ENCODE measurements around the gene CLK2. TPM values are rescaled to one million over a fixed set of nuclear protein-coding genes. Genes with fewer than 3 reads are reported as not detected.
A peak's percentile ranks its signal among the peaks of the same experiment; 100 is the strongest.
"Not testable (repeated sequence)": the region's sequence is repeated elsewhere in the genome, so short reads cannot be mapped to it uniquely, and the experiment has no call there.

The CLK2 gene
- polyA plus RNA-seq, 1 donor (not counting 4 experiments of a cell fraction or from before 2014, with no cell fraction given): 45.3 TPM

- Histone ChIP-seq H3K9ac (ENCODE audit: control insufficient read depth, extremely low read depth, insufficient read depth, low read length) (peak overlapping the region; percentile 56), H3K4me2 (ENCODE audit: control insufficient read depth, extremely low read depth, insufficient read depth, low read depth, low read length) (peak overlapping the region; percentile 76), H3K36me3 (ENCODE audit: control insufficient read depth in 2 of 2, extremely low read depth in 1 of 2, insufficient read depth in 2 of 2, low read length in 2 of 2) (peaks cover 2 to 4% of the 10 kb centered on the region in 2 experiments), H3K27ac (ENCODE audit: control insufficient read depth, insufficient read depth, low read length) (peak overlapping the region; percentile 71), H4K20me1 (ENCODE audit: control insufficient read depth, extremely low read depth, insufficient read depth, low read length) (no peaks in the 10 kb centered on the region), H3K4me1 (ENCODE audit: control insufficient read depth, extremely low read depth, insufficient read depth, low read length) (peaks cover 19% of the 10 kb centered on the region), H3K27me3 (ENCODE audit: control insufficient read depth, extremely low read depth, insufficient read depth, low read length) (no peaks in the 10 kb centered on the region), H2AFZ (ENCODE audit: control insufficient read depth, low read length) (peak overlapping the region; percentile 59), H3K79me2 (ENCODE audit: control insufficient read depth, insufficient read depth, low read length) (no peaks in the 10 kb centered on the region), H3K9me1 (ENCODE audit: control insufficient read depth, extremely low read depth, insufficient read depth, low read length) (no peaks in the 10 kb centered on the region), H3K4me3 (ENCODE audit: control insufficient read depth in 2 of 3, extremely low read depth in 1 of 3, insufficient read depth in 2 of 3, low read depth in 1 of 3, low read length in 3 of 3) (peak overlapping the region; percentile 39 to 66 (median 55)), H3K9me3 (ENCODE audit: control insufficient read depth, low read depth, low read length) (no peaks in the 10 kb centered on the region)
- TF ChIP-seq CTCF (optimal IDR thresholded peaks at IDR 0.05 in 1 of 3, IDR thresholded peaks at IDR 0.05 in 1 of 3, conservative IDR thresholded peaks at IDR 0.05 in 1 of 3; ENCODE audit: extremely low read depth in 1 of 3, insufficient read depth in 2 of 3, low read length in 3 of 3) (no peak), EZH2 (IDR thresholded peaks at IDR 0.05; ENCODE audit: low read length) (no peak)
- dilution Hi-C loops (cut with MboI; ENCODE audit: extremely low pct_ligation_motif_present, low sequenced_read_pairs): no loop called here
- FAIRE-seq (no peak), DNase-seq (ENCODE audit: low read depth, low spot score) (no peak)
These were observed 32.1 kb downstream of the CLK2 start for GRCh38 chr1:155241069-155241679.

DNA sequence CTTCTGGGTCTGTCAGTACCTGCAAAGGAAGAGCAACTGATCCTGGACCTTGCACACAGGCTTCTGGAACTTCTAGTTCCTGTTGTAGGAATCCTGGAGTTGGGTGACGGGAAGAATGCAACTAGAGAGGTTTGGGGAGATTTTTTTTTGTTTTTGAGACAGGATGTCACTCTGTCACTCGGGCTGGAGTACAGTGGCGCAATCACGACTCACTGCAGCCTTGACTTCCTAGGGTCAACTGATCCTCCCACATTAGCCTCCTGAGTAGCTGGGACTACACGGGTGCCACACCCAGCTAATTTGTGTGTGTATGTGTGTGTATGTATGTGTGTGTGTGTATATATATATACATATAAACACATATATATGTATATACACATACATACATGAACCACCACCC, 36.9 kb downstream of the CLK2 start:
- no peak overlapping the region for H3K27ac ChIP-seq (ENCODE audit: control insufficient read depth, insufficient read depth, low read length)

GRCh38 chr1:155235375-155235774, 37.9 kb downstream of the CLK2 start:
- FAIRE-seq; H3K4me1 ChIP-seq (ENCODE audit: control insufficient read depth, extremely low read depth, insufficient read depth, low read length): not testable (repeated sequence)

More for the DNA sequence above, 36.9 kb downstream of the CLK2 start:
- TF ChIP-seq CTCF (optimal IDR thresholded peaks at IDR 0.05 in 1 of 3, IDR thresholded peaks at IDR 0.05 in 1 of 3, conservative IDR thresholded peaks at IDR 0.05 in 1 of 3; ENCODE audit: extremely low read depth in 1 of 3, insufficient read depth in 2 of 3, low read length in 3 of 3): no peak
- TF ChIP-seq EZH2 (IDR thresholded peaks at IDR 0.05; ENCODE audit: low read length): no peak
- Histone ChIP-seq H3K9ac (ENCODE audit: control insufficient read depth, extremely low read depth, insufficient read depth, low read length) (no peak overlapping the region), H3K4me2 (ENCODE audit: control insufficient read depth, extremely low read depth, insufficient read depth, low read depth, low read length) (no peak overlapping the region), H3K9me1 (ENCODE audit: control insufficient read depth, extremely low read depth, insufficient read depth, low read length) (no peaks in the 10 kb centered on the region), H4K20me1 (ENCODE audit: control insufficient read depth, extremely low read depth, insufficient read depth, low read length) (no peaks in the 10 kb centered on the region), H3K27me3 (ENCODE audit: control insufficient read depth, extremely low read depth, insufficient read depth, low read length) (no peaks in the 10 kb centered on the region), H3K9me3 (ENCODE audit: control insufficient read depth, low read depth, low read length) (no peaks in the 10 kb centered on the region), H2AFZ (ENCODE audit: control insufficient read depth, low read length) (no peak overlapping the region), H3K4me1 (ENCODE audit: control insufficient read depth, extremely low read depth, insufficient read depth, low read length) (peaks cover 4% of the 10 kb centered on the region), H3K36me3 (ENCODE audit: control insufficient read depth in 2 of 2, extremely low read depth in 1 of 2, insufficient read depth in 2 of 2, low read length in 2 of 2) (peaks cover 2 to 7% of the 10 kb centered on the region in 2 experiments), H3K4me3 (ENCODE audit: control insufficient read depth in 2 of 3, extremely low read depth in 1 of 3, insufficient read depth in 2 of 3, low read depth in 1 of 3, low read length in 3 of 3) (no peak overlapping the region), H3K79me2 (ENCODE audit: control insufficient read depth, insufficient read depth, low read length) (no peaks in the 10 kb centered on the region)
- dilution Hi-C loops (cut with MboI; ENCODE audit: extremely low pct_ligation_motif_present, low sequenced_read_pairs): no loop called here
- FAIRE-seq (no peak), DNase-seq (ENCODE audit: low read depth, low spot score) (no peak)

GRCh38 chr1:155233502-155233901, 39.8 kb downstream of the CLK2 start:
- DNase-seq (ENCODE audit: low read depth, low spot score); H3K27ac ChIP-seq (ENCODE audit: control insufficient read depth, insufficient read depth, low read length); H2AFZ ChIP-seq (ENCODE audit: control insufficient read depth, low read length); FAIRE-seq; H4K20me1 ChIP-seq (ENCODE audit: control insufficient read depth, extremely low read depth, insufficient read depth, low read length); H3K27me3 ChIP-seq (ENCODE audit: control insufficient read depth, extremely low read depth, insufficient read depth, low read length); H3K4me2 ChIP-seq (ENCODE audit: control insufficient read depth, extremely low read depth, insufficient read depth, low read depth, low read length); H3K79me2 ChIP-seq (ENCODE audit: control insufficient read depth, insufficient read depth, low read length); H3K4me1 ChIP-seq (ENCODE audit: control insufficient read depth, extremely low read depth, insufficient read depth, low read length); H3K9me1 ChIP-seq (ENCODE audit: control insufficient read depth, extremely low read depth, insufficient read depth, low read length); H3K4me3 ChIP-seq (ENCODE audit: control insufficient read depth in 2 of 3, extremely low read depth in 1 of 3, insufficient read depth in 2 of 3, low read depth in 1 of 3, low read length in 3 of 3); H3K36me3 ChIP-seq (ENCODE audit: control insufficient read depth in 2 of 2, extremely low read depth in 1 of 2, insufficient read depth in 2 of 2, low read length in 2 of 2); dilution Hi-C loops (cut with MboI; ENCODE audit: extremely low pct_ligation_motif_present, low sequenced_read_pairs); H3K9ac ChIP-seq (ENCODE audit: control insufficient read depth, extremely low read depth, insufficient read depth, low read length); H3K9me3 ChIP-seq (ENCODE audit: control insufficient read depth, low read depth, low read length): not testable (repeated sequence)

More at GRCh38 chr1:155235375-155235774, 37.9 kb downstream of the CLK2 start:
- H2AFZ ChIP-seq (ENCODE audit: control insufficient read depth, low read length); H3K36me3 ChIP-seq (ENCODE audit: control insufficient read depth in 2 of 2, extremely low read depth in 1 of 2, insufficient read depth in 2 of 2, low read length in 2 of 2); H3K4me2 ChIP-seq (ENCODE audit: control insufficient read depth, extremely low read depth, insufficient read depth, low read depth, low read length); H4K20me1 ChIP-seq (ENCODE audit: control insufficient read depth, extremely low read depth, insufficient read depth, low read length); H3K9ac ChIP-seq (ENCODE audit: control insufficient read depth, extremely low read depth, insufficient read depth, low read length); H3K27ac ChIP-seq (ENCODE audit: control insufficient read depth, insufficient read depth, low read length); H3K4me3 ChIP-seq (ENCODE audit: control insufficient read depth in 2 of 3, extremely low read depth in 1 of 3, insufficient read depth in 2 of 3, low read depth in 1 of 3, low read length in 3 of 3); H3K9me1 ChIP-seq (ENCODE audit: control insufficient read depth, extremely low read depth, insufficient read depth, low read length); H3K27me3 ChIP-seq (ENCODE audit: control insufficient read depth, extremely low read depth, insufficient read depth, low read length); H3K79me2 ChIP-seq (ENCODE audit: control insufficient read depth, insufficient read depth, low read length); DNase-seq (ENCODE audit: low read depth, low spot score); dilution Hi-C loops (cut with MboI; ENCODE audit: extremely low pct_ligation_motif_present, low sequenced_read_pairs); H3K9me3 ChIP-seq (ENCODE audit: control insufficient read depth, low read depth, low read length): not testable (repeated sequence)
